Neural progenitor cell (in vitro differentiated cells): ENCODE measurements around the gene PAM.

Source experiments
- CTCF ChIP-seq: fragments of 200-600 bp; sonication (generic); IDR thresholded peaks from 2 replicates; pipeline ENCODE4 v1.5.1; 2017; ENCODE audit warnings: antibody characterized with exemption, mild to moderate bottlenecking
- EZH2 ChIP-seq: fragments of 200-600 bp; sonication (generic); IDR thresholded peaks from 2 replicates; pipeline ENCODE4 v1.6.1; 2017; ENCODE audit warnings: antibody characterized with exemption, mild to moderate bottlenecking, moderate library complexity
- EZH2phosphoT487 ChIP-seq: fragments of 200-600 bp; sonication (generic); IDR thresholded peaks from 2 replicates; pipeline ENCODE4 v1.6.1; 2017; ENCODE audit warnings: antibody characterized with exemption

GRCh38 chr5:102937894-102938293 lies 182.8 kb downstream of the PAM start:
- TF ChIP-seq CTCF = no peak
- no peak for TF ChIP-seq EZH2
- no peak for TF ChIP-seq EZH2phosphoT487
